K562 (cell line): Measurements from ENCODE around the gene PLXNA2.

Experiments used
- CTCF ChIP-seq, 3 experiments: IDR thresholded peaks in 2 of 3; conservative IDR thresholded peaks in 1 of 3; 2 replicates each; pipeline ENCODE4 v1.5.1; 2011 to 2012; ENCODE audit warnings: low read length in 3 of 3, mild to moderate bottlenecking in 3 of 3, control low read depth in 2 of 3, improper control_type of control experiment in 1 of 3, inconsistent platforms in 1 of 3, low read depth in 1 of 3, mixed read lengths in 1 of 3, moderate library complexity in 1 of 3; ENCODE audit not compliant: insufficient read depth in 2 of 3
- FOSL1 ChIP-seq: fragments of 200-800 bp; sonication (Bioruptor generic); conservative IDR thresholded peaks from 2 replicates; pipeline ENCODE4 v1.6.1; 2016; ENCODE audit warnings: missing genetic modification characterization, missing compliant biosample characterization
- FOXM1 ChIP-seq, 2 experiments: fragments of 450-650 bp in 1 of 2; sonication (generic) in 1 of 2; formaldehyde crosslinking in 1 of 2; IDR thresholded peaks; 2 replicates each; pipeline versions ENCODE4 v1.6.1 to v1.9.0; 2017 to 2022; ENCODE audit warnings: low read depth in 2 of 2, mild to moderate bottlenecking in 2 of 2, missing genetic modification reagents in 1 of 2, moderate library complexity in 1 of 2
- FOXO4 ChIP-seq: fragments of 450-650 bp; formaldehyde crosslinking; IDR thresholded peaks from 2 replicates; pipeline ENCODE4 v1.4.0; 2020; ENCODE audit warnings: mild to moderate bottlenecking, moderate library complexity
- HOMEZ ChIP-seq: fragments of 250-450 bp; sonication (Bioruptor Pico); IDR thresholded peaks from 2 replicates; pipeline ENCODE4 v1.4.0; 2020; ENCODE audit warnings: mild to moderate bottlenecking, moderate library complexity
- KAT8 ChIP-seq: fragments of 450-650 bp; IDR thresholded peaks from 2 replicates; pipeline ENCODE4 v1.6.1; 2016; ENCODE audit warnings: low read depth, mild to moderate bottlenecking
- SMC3 ChIP-seq: conservative IDR thresholded peaks from 2 replicates; pipeline ENCODE4 v1.6.1; 2011; ENCODE audit warnings: low read depth, low read length, improper control_type of control experiment; ENCODE audit not compliant: insufficient read depth
- USF2 ChIP-seq: sonication (generic); formaldehyde crosslinking; IDR thresholded peaks from 2 replicates; pipeline ENCODE4 v1.5.0; 2020; ENCODE audit warnings: missing genetic modification reagents
- ZNF165 ChIP-seq: fragments of 250-450 bp; sonication (Bioruptor Pico); IDR thresholded peaks from 2 replicates; pipeline ENCODE4 v1.4.0; 2020; ENCODE audit warnings: borderline replicate concordance

GRCh38 chr1:208192995-208193394 is 51.2 kb downstream of the PLXNA2 start:
- TF ChIP-seq HOMEZ (CRISPR knock-in tag) (no peak), FOXM1 (IDR thresholded peaks at IDR 0.05; ENCODE audit: low read depth) (no peak), FOXM1 (CRISPR knock-in tag; IDR thresholded peaks at IDR 0.05; ENCODE audit: low read depth) (no peak), SMC3 (no peak), CTCF (IDR thresholded peaks at IDR 0.05 in 2 of 3, conservative IDR thresholded peaks at IDR 0.05 in 1 of 3; ENCODE audit: insufficient read depth in 2 of 3, low read depth in 1 of 3, low read length in 3 of 3) (no peak), FOSL1 (tag) (no peak), USF2 (CRISPR knock-in tag) (no peak), FOXO4 (CRISPR knock-in tag) (no peak), ZNF165 (CRISPR knock-in tag) (no peak), KAT8 (no peak)
